HG03280 (cell line): Measurements from ENCODE around the gene POU2F2.

Experiments
- ATAC-seq: cut with Tn5 transposase; IDR thresholded peaks from one replicate; pipeline ENCODE4 v1.9.1; 2021; ENCODE audit warnings: mild to moderate bottlenecking, moderate library complexity; ENCODE audit not compliant: unreplicated experiment

The POU2F2 gene

GRCh38 chr19:42155796-42156195, 23.6 kb upstream of the POU2F2 start:
- ATAC-seq, result no peak

- ATAC-seq, result no peak
These were observed 22.5 kb upstream of the POU2F2 start for GRCh38 chr19:42154471-42155323.

GRCh38 chr19:42153672-42154433, 21.6 kb upstream of the POU2F2 start:
- ATAC-seq, result no peak

GRCh38 chr19:42152910-42153671, 20.8 kb upstream of the POU2F2 start:
- no peak for ATAC-seq

- ATAC-seq, result no peak
These were observed 19.8 kb upstream of the POU2F2 start for GRCh38 chr19:42151782-42152684.

- ATAC-seq, result no peak
These were observed 18.7 kb upstream of the POU2F2 start for GRCh38 chr19:42150911-42151361.

GRCh38 chr19:42150364-42150763, 18.1 kb upstream of the POU2F2 start:
- ATAC-seq, result no peak

- no peak for ATAC-seq
These were observed 17.4 kb upstream of the POU2F2 start for GRCh38 chr19:42149447-42150202.

- ATAC-seq, result no peak
These were observed 16.0 kb upstream of the POU2F2 start for GRCh38 chr19:42148266-42148665.

- no peak for ATAC-seq
These were observed 11.3 kb upstream of the POU2F2 start for GRCh38 chr19:42143341-42144234.

GRCh38 chr19:42140125-42140754, 8.0 kb upstream of the POU2F2 start:
- ATAC-seq, result no peak

- no peak for ATAC-seq
These were observed 2.4 kb upstream of the POU2F2 start for GRCh38 chr19:42134535-42135070.

- peak; percentile 39 for ATAC-seq
These were observed 744 bp upstream of the POU2F2 start for GRCh38 chr19:42132851-42133528.

GRCh38 chr19:42131149-42132029, 857 bp downstream of the POU2F2 start:
- ATAC-seq, result no peak

GRCh38 chr19:42130254-42130573, 2.0 kb downstream of the POU2F2 start:
- ATAC-seq, result no peak
